ENCODE measurements around the gene ZC3H8. TPM values are rescaled to one million over a fixed set of nuclear protein-coding genes. Genes with fewer than 3 reads are reported as not detected.

Gene ZC3H8
- 1 to 10 TPM; 5.2 to 7.2 TPM for total RNA-seq

DNA sequence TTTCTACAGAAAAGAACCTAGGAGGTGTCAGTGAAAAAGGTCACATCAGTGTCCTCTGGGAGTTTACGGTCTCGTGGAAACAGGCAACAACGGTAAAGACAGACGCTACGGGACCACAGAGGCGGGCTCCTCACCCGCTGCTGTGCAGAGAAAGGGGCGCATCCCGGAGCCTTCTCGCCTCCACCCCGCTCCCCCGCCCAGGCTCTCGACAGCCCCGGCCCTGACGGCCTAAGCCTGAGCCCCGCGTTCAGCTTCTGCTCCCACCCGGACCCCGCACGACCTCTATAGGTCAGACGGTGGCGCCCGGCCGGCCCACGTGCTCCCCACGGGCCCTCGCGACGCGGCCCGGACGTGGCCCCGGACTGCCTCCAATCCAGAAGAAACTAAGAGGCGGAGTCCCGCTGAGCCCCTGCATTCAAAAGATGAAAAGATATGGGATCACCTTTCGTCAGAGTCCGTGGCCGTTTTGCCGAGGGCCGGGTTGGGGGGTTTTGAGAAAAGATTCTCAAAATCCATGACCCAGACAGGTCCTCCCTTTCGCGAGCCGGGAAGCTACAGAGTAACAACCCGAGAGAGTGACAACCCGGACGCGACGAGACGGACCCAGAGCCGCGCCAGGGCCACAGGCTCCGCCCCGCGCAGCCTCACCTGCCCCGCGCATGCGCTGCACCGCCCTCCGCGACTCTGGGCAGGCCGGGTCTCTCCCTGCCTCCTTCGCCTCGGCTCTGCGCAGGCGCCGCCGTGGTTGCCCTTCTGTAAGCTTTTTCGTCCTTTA is at the start of gene ZC3H8:
Gene ZC3H8, minus strand, starts transcription at position 577 of the 775 bp plus-strand sequence. Its CDS starts 61 bp downstream, at position 516.
- Histone ChIP-seq H3K4me1 (peaks cover 0 to 27% of the 10 kb centered on the region in 2 donors), H3K27me3 (no peaks in the 10 kb centered on the region), H3K4me3 (peak within 1 kb of the TSS; percentile 64 to 82), H3K27ac (peak within 1 kb of the TSS; percentile 91 to 93), H3K36me3 (peaks cover under 1% of the 10 kb centered on the region), H3K9me3 (no peaks in the 10 kb centered on the region)
- TF ChIP-seq CTCF (IDR thresholded peaks at IDR 0.05): no peak
- peak; percentile 91 for DNase-seq (ENCODE audit: low spot score)

- Histone ChIP-seq H3K36me3 (no peaks in the 10 kb centered on the region), H3K27me3 (no peaks in the 10 kb centered on the region), H3K4me1 (peaks cover 0 to 19% of the 10 kb centered on the region in 2 donors), H3K4me3 (no peak overlapping the region), H3K9me3 (no peaks in the 10 kb centered on the region), H3K27ac (peak overlapping the region; percentile 22 to 29)
- TF ChIP-seq CTCF (IDR thresholded peaks at IDR 0.05): no peak
- DNase-seq (ENCODE audit: low spot score): no peak
Observed at GRCh38 chr2:112304298-112304941, 49.6 kb upstream of the ZC3H8 start.

DNA sequence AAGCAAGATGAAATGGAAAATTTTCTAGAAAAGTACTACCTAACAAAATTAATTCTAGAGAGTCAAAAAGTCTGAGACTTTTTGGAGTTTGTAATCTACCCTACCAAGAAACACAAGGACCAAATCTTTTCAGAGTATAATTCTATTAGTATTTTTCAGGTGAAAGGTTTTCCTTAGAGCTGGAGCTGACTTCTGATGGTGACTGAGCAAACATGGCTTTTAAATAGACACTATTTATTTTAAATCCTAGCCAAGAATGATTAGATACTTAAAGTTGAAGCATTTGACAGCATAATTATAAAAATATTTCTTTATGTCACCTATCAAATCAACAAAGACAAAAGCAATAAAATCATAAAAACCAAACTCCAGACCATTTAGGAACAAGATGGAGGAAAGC is 47.1 kb upstream of the ZC3H8 start:
- H3K27ac ChIP-seq: no peak overlapping the region
- H3K9me3 ChIP-seq: no peaks in the 10 kb centered on the region
- no peaks in the 10 kb centered on the region for H3K27me3 ChIP-seq
- H3K4me1 ChIP-seq: peaks cover 0 to 19% of the 10 kb centered on the region in 2 donors
- TF ChIP-seq CTCF (IDR thresholded peaks at IDR 0.05): no peak
- no peaks in the 10 kb centered on the region for H3K36me3 ChIP-seq
- H3K4me3 ChIP-seq: no peak overlapping the region
- DNase-seq (ENCODE audit: low spot score): no peak

DNA sequence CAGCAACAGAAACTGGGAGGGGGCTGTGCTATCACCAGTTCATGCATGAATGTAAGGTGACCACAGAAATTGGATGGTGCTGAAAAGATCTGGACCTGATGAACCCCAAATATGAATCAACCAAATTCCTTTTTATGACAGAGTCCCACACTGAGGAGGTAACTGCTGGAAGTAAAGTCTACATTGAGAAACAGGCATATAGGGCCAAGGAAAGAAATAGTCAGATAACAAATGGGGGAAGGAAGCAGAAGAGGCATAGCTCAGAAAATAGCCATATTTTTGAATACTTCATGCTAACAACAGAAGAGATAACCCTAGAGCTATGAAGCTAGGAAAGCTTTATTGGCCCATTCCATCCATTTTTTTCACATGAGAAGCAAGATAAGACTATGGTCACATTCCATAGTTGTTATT is 46.3 kb upstream of the ZC3H8 start:
- Histone ChIP-seq H3K27me3 (no peaks in the 10 kb centered on the region), H3K36me3 (no peaks in the 10 kb centered on the region), H3K27ac (no peak overlapping the region), H3K9me3 (no peaks in the 10 kb centered on the region), H3K4me3 (no peak overlapping the region), H3K4me1 (peaks cover 0 to 19% of the 10 kb centered on the region in 2 donors)
- no peak for TF ChIP-seq CTCF (IDR thresholded peaks at IDR 0.05)
- no peak for DNase-seq (ENCODE audit: low spot score)

DNA sequence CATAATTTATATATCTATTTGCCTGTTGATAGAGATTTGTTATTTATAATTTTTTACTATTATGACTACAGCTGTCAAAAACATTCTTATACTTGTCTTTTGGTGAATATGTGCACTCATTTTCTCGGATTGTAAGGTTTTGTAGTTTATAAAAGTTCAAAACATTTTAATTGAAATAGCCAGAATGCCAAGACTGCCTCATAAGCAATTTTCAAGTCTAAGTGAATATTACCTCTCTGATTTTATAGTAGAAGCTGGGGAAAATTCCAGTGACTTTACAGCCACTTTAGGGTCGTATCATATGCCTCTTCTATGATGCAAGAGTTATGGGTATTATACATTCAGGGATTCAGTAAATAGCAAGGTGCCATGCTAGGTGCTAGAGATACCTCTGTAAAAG is 41.6 kb upstream of the ZC3H8 start:
- H3K9me3 ChIP-seq: no peaks in the 10 kb centered on the region
- no peak overlapping the region for H3K27ac ChIP-seq
- no peaks in the 10 kb centered on the region for H3K27me3 ChIP-seq
- peaks cover 0 to 8% of the 10 kb centered on the region in 2 donors for H3K4me1 ChIP-seq
- DNase-seq (ENCODE audit: low spot score): no peak
- TF ChIP-seq CTCF (IDR thresholded peaks at IDR 0.05): no peak
- H3K4me3 ChIP-seq: no peak overlapping the region
- no peaks in the 10 kb centered on the region for H3K36me3 ChIP-seq
